Prostate gland (tissue), 2 donors: Measurements from ENCODE around the gene ANP32B.

Experiments used
- CTCF ChIP-seq, 4 experiments: fragments of 200-600 bp in 2 of 4; fragments of 450-650 bp in 2 of 4; sonication (generic) in 2 of 4; IDR thresholded peaks; 1 replicate in 3 of 4; 2 replicates in 1 of 4; pipeline ENCODE4 v1.5.1; 2016 to 2019; ENCODE audit warnings: antibody characterized with exemption in 4 of 4, mild to moderate bottlenecking in 2 of 4, moderate library complexity in 2 of 4
- POLR2A ChIP-seq: fragments of 450-650 bp; IDR thresholded peaks from one replicate; pipeline ENCODE4 v1.6.1; 2016; ENCODE audit warnings: antibody characterized with exemption, mild to moderate bottlenecking
- POLR2AphosphoS5 ChIP-seq: sonication (generic); formaldehyde crosslinking; IDR thresholded peaks from one replicate; pipeline ENCODE4 v1.6.1; 2017; ENCODE audit warnings: antibody characterized with exemption

- no peak for TF ChIP-seq CTCF (IDR thresholded peaks at IDR 0.05)
- TF ChIP-seq POLR2AphosphoS5: peak; percentile 32
- TF ChIP-seq POLR2A: no peak
These were observed 35.2 kb downstream of the ANP32B start for GRCh38 chr9:98018347-98018746.
